ENCODE measurements around the gene SLC35F1.

DNA sequence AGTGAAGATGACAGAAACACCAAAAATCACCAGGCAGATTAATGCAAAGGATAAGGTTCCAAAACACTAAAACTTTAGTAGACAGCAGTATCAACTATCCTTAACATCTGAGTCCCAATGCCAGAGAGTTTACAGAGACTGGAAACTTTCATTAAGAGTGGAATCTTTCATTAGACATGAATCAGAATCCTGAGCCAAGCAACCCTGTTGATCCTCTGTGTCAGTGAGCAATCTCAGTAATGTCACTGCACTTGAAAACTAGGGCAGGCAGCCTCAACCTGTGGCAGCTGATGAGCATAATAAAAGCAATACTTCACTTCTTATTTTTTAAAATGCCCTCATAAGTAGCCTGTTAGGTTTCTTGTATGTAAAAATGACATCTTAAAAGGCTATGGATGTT, 388.3 kb downstream of the SLC35F1 start:
- TF ChIP-seq, protein P1, sequence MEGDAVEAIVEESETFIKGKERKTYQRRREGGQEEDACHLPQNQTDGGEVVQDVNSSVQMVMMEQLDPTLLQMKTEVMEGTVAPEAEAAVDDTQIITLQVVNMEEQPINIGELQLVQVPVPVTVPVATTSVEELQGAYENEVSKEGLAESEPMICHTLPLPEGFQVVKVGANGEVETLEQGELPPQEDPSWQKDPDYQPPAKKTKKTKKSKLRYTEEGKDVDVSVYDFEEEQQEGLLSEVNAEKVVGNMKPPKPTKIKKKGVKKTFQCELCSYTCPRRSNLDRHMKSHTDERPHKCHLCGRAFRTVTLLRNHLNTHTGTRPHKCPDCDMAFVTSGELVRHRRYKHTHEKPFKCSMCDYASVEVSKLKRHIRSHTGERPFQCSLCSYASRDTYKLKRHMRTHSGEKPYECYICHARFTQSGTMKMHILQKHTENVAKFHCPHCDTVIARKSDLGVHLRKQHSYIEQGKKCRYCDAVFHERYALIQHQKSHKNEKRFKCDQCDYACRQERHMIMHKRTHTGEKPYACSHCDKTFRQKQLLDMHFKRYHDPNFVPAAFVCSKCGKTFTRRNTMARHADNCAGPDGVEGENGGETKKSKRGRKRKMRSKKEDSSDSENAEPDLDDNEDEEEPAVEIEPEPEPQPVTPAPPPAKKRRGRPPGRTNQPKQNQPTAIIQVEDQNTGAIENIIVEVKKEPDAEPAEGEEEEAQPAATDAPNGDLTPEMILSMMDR (IDR thresholded peaks at IDR 0.05), result no peak
- no peak for TF ChIP-seq POLR2A (IDR thresholded peaks at IDR 0.05)

Measured in lower leg skin (tissue), 3 donors.